HG02973 (cell line): ENCODE measurements around the gene LPIN3.

ENCODE experiments used
- ATAC-seq: cut with Tn5 transposase; IDR thresholded peaks from one replicate; pipeline ENCODE4 v1.9.1; 2021; ENCODE audit warnings: moderate library complexity; ENCODE audit not compliant: unreplicated experiment

The LPIN3 gene

DNA sequence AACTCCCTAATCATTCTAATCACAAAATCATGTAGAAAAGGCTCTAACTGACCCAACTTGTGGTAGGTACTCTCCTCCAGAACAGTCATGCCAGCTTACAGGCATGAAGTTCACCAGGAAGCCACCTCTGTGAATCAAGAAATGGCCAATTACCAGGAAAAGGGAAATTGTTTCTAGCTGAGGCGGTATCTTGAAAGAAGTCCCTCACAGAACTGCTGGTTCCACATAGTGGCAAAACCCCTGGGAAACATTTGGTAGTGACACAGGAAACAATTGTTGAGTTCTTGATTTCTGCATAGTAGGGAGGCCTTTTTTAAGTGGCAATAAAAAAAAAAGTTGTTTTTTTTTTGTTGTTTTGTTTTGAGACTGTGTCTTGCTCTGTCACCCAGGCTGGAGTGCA lies 19.6 kb upstream of the LPIN3 start:
- no peak for ATAC-seq

DNA sequence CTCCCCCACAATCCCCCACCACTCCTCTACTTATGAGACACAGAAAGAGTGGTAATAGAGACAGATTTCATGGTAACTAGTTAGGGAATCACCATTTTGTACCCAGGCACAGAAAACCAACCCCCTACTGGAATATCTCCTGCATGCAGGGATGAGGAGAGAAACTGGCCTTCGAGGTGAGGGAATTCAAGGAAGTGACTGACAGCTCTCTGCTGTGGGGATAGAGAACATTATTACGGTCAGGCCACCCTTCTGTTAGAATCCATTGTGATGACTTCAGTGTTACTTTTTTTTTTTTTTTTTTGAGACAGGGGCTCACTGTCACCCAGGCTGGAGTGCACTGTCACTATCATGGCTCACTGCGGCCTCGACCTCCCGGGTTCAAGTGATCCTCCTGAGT lies 13.4 kb upstream of the LPIN3 start:
- ATAC-seq = no peak

DNA sequence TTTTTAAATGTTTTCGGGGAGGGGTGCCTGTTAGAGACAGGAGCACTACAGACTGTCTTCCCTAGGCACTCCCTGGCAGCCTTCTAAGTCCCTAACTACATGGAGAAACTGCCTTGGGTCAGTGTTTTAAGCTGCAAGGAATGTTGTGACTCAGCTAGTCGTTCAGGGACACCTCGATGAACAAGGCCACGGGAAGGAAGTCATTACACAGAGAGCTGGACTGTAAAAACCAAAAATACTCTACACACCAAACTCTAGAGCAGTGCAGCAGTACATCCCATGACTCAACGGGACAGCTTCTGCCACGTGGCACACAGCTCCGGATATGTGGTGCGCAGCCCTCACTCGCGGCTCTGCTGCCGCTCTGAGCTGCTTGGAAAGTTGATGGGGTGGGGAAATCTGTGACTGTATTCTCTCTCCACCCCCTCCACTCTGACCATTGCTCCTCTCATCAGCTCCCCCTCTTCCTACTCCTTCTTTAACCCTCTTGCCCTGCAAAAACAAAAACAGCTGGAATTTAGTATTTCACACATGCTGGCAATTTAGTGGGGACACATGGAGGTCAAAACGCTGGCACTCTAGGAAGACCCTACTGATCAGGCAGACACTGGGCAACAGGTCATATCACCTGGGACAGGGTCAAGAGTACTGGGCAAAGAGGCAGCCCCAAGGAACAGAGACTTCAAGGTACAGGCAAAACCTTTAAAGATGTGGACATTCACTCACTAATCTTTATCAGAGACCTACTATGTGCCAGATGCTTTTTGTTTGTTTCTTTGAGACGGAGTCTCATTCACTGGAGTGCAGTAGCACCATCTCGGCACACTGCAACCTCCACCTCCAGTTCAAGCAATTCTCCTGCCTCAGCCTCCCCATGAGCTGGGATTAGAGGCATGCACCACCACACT lies 10.9 kb upstream of the LPIN3 start:
- ATAC-seq = peak; percentile 65

DNA sequence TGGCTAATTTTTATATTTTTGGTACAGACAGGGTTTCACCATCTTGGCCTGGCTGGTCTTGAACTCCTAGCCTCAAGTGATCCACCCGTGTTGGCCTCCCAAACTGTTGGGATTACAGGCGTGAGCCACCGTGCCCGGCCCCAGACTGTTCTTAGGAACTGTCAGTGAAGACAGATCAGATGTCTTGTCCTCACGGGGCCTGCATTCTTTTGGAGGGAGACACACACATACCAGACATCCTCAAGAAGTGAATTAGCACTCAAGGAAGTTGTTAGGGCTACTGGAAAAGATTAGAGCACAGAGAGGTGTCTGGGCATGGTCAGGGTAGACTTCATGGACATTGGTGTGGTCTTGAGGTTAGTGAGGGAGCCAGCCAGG lies 10.3 kb upstream of the LPIN3 start:
- no peak for ATAC-seq

DNA sequence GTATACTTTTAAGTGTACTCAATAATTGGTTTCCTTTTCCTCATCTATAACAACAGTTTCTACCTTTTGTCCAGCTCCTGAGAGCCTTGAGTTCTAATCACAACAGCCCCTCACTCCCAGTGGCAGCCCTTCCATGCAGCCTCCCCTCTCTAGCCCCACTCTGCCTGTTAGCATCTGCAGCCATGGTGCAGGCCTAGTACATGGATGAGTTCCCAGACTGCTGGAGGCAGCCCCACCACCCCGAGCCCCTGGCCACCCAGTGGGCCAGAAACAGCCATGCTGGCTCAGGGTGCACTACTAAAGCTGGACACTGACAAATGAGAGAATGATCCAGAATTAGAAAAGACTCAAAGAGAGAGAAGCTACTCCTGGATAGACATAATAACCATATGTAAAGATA lies 9.7 kb upstream of the LPIN3 start:
- no peak for ATAC-seq

DNA sequence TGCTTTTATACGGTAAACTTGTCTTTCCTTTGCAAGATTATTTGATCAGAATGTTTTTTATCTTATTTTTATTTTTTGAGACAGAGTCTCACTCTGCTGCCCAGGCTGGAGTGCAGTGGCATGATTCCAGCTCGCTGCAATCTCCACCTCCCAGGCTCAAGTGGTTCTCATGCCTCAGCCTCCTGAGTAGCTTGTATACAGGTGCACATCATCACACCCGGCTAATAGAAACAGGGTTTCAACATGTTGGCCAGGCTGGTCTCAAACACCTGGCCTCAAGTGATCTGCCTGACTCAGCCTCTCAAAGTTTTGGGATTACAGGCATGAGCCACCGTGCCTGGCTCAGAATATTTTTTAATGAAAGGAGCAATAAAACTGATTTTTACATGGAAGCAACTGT lies 8.9 kb upstream of the LPIN3 start:
- ATAC-seq = no peak

DNA sequence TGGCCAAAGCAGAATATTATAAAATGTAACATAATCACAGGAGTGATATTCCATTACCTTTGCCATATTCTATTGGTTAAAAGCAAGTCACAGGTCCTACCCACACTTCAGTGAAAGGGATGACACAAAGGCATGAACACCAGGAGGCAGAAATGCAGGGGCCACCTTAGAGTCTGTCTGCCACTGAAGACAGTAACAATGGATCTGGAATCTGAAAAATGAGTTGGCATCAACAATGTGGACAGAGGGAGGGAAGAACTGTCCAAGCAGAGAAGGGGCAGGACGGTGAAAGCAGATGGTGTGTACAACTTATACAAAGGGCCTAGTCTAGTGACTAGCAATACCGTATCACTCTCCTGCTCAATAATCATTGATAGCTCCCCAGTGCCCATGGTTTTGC lies 6.6 kb upstream of the LPIN3 start:
- no peak for ATAC-seq

DNA sequence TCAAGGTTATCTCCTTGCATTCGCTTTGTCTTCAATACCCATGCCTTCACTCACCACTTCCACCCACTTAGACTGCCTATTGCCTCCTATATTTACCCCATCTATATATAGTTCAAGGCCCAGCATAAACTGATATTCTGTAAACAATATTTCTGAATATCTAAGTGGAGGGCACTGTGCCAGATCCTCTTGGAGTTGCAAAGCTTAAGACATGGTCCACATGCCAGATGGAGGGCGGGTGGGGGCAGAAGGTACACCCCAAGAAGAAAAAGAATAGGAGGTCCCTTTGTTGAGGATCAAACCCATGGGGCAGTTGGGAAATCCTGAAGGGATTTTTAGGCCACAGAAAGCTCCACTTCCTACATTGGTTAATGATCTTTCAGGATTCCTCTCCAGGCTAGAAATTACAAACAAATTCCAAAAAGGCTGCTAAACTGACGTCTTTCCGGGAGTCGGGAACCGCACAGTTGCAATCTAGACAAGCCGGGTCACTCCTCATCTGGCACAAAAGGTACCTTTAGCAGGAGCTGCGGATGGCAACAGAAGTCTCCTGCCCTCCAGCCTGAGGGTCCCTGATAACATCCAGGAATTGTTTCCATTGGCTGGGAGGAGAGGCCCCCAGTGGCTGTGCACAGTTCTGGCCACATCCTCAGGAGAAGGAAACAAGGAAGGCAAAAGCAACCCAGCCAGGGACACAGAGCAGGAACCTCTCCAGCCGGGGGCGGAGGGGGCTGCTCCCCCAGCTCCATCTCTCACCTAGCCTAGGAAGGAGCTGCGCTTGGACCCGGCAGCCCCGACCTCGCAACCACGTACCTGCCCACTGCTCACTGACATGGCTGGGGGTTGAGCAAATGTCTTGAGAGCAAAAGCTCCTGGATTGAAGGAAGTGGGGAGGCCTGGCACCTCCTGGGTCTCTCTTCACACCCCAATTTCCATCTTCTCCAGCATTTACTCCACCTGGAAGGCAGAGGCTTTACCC lies 5.9 kb upstream of the LPIN3 start:
- ATAC-seq = no peak

DNA sequence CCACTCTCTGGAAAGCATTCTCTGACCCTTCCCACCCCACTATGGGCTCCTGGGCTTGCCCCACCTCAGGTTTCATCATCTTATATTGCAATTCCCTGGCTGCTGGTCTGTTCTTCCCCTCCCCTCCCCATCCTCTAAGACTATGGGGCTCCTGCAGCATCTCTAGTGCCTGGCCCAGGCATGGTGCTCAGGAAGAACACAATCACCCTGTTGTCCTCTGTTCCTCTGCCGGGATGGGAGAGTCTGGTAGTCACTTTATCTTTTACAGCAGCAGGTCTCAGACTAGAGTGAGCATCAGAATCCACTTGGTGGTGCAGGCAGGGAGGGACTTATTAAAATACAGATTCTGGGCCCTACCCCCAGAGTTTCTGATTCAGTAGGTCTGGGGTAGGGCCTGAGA lies 5.0 kb upstream of the LPIN3 start:
- ATAC-seq = no peak

DNA sequence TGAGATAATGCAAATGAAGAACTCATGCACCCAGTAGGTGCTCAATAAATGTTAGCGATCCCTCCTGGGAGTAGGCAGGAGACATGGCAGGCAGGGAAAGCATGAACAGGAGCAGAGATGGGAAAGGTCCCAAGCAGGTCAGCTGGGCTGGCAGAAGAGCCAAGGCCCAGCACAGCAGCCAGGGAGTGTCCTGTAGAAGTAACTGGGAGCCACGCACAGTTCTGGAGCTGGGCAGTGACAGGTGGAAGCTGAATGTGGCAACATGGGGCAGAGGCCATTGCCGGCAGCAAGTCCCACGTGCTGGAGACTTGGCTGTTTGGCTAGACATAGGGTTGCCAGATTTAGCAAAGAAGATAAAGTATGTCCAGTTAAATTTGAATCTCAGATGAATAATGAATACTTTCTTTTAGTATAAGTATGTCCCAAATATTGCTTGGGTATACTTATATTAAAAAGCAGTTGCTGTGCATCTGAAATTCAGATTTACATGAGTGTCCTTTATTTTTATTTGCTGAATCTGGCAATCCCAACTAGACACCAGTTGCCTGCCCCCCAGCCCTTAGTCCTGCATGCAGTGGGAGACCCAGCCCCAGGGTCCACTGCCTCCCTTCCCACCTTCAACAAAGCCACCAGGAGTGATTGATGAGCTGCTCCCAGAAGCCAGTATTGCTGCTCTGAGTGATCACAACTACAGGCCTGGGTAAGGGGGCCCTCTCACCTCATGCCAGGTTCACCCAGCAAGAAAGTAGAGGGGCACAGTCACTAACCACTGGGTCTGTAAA lies 3.7 kb upstream of the LPIN3 start:
- no peak for ATAC-seq

DNA sequence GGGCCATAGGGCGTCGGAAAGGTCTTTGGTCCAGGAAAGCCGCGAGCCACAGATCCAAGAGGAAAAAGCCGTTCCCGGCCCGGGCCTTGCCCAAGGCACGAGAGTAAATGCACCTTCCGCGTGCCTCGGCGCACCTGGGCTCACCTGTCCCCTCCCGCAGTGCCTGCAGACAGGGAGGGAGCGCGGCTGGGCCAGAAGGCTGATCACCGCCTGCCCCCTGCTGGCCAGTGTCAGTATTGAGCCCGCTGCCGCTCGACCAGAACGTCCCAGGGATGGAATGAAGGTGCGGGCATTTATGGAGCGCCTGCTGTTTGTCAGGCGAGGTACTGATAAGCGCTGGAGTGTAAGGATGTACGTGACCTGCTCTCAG lies 679 bp upstream of the LPIN3 start:
- no peak for ATAC-seq

DNA sequence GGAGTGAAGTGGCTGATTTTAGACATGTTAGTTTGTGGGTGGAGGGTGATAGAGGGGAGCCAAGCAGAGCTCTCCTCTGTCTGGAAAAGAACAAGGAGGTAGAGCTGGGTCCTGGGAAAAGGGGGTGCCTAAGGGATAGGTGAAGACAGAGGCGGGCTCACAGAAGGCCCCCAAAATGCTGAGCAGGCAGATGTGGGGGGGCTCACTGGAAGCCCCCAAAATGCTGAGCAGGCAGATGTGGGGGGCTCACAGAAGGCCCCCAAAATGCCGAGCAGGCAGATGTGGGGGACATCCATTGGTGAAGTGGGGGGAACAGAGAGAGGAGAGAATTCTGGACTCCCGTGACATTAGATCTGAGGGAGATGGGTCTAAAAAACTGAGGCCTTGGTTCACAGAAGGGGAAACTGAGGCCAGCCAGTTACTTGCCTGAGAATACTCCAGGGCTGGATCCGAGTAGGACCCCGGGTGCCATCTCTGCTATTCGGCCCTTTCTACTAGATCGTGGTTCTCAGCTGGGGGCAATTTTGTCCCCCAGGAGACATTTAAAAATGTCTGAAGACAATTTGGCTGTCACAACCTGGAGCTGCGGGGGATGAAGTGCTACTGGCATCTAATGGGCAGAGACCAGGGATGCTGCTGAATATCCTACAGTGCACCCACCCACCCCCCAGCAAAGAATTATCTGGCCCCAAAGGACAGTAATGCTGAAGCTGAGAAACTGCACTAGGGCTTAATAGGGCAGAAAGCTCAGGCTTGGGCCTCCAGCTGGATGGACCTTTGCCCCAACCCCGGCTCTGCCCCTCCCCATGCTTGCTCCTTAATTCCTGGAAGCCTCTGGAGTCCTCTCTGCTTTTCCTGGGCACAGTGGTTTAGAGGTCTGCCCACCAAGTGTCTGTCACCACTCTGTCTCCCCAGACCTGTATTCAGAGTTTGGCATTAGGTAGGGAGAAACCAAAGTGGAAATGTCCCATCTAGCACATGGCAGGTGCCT lies 2.1 kb downstream of the LPIN3 start:
- ATAC-seq = no peak

DNA sequence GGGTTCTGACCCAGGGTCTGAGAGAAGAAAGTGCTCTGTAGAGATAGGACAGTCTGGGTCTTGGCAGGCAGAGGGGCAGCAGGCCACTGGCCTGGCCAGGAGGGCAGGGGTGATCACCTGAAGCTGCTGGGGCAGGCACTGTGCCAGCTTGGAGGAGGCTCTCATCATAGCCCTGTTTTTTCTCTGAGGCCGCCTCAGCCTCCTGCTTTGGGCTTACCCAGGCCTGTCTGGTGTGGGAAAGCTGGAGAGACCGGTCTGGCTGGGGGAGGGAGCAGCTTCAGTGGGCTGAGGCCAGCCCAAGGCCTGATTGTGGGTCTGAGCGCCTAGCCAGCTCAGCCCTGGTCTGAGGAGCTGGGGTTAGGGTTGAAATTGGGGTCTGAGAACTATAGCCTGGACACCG lies 3.9 kb downstream of the LPIN3 start:
- ATAC-seq = no peak

DNA sequence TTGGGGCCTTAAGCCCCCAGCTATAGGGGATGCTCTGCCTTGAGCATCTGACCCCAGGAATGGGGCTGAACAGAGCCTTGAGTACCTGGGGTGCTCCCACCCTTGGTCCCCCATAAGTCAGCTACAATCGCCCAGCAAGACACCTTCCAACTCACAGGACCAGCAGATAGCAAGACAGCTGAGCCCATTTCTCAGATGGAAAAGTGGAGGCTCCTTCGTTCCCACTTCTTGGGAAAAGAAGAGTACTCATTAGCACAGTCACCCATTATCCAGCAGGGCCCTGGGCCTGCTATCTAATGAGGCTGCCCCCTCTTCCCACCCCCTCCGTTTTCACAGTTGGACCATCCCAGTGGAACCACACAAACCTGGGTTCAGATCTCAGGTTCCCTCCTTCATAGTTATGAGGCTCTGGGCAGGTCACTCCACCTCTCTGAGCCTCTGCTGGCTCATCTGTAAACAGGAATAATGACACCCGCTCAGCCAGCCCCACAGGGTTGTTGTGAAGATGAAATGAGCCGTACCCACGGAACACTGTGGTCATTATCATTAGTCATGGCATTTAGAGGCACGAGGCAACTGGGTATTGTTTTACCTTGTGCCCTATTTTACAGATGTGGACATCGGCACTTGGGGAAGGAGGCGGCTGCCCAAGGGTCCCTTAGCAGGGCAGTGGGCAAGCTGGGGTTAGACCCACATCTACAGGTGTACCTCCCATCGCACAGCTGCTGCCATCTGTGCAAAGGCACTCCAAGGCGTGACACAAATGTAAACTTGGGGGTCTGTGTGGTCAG lies 4.5 kb downstream of the LPIN3 start:
- no peak for ATAC-seq

DNA sequence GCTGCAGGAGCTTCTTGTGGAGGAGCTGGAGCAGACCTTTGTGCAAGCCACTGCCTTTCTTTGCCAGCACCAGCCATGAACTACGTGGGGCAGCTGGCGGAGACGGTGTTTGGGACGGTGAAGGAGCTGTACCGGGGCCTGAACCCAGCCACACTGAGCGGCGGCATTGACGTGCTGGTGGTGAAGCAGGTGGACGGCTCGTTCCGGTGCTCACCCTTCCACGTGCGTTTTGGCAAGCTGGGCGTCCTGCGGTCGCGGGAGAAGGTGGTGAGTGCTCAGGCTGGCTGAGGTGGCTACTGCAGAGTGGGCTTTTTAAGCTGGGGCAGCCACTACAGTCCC lies 5.1 kb downstream of the LPIN3 start:
- no peak for ATAC-seq

DNA sequence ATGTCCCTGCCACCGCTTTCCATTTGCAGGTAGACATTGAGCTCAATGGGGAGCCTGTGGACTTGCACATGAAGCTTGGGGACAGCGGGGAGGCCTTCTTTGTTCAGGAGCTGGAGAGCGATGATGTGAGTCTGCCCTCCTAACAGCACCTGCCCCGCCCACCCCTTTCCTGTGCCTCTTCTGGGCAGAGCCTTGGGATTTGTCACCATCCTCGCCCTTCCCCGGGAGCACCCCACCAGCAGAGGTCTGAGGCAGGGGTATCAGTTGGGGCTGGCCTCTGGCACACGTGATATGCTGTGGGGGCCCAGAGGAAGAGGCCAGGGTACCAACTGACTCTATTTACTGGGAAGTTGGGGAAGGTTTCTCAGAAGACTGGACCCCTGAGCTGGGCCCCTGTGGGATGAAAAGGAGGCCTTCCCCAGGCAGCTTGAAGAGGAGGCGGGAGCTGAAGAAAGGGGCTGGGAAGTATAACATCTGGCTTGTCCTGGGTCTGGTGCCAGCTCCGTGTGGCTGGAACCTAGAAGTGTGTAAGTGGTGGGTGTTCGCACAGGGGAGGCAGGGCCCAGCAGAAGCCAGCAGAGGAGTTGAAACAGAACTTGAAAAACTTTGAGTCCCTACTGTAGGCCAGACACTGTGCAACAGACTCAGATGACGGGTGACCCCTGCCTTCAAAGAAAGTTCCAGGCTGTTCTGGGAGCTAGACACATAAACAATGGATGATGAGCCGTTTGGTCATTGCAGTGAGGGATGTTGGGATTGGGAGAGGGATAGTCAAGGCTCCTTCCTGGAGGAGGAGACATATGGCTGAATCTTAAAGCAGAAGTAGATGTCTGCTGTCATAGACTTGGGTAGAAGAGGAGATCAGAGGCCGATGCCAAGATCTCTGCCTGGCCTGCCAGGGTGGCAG lies 7.2 kb downstream of the LPIN3 start:
- ATAC-seq = no peak

DNA sequence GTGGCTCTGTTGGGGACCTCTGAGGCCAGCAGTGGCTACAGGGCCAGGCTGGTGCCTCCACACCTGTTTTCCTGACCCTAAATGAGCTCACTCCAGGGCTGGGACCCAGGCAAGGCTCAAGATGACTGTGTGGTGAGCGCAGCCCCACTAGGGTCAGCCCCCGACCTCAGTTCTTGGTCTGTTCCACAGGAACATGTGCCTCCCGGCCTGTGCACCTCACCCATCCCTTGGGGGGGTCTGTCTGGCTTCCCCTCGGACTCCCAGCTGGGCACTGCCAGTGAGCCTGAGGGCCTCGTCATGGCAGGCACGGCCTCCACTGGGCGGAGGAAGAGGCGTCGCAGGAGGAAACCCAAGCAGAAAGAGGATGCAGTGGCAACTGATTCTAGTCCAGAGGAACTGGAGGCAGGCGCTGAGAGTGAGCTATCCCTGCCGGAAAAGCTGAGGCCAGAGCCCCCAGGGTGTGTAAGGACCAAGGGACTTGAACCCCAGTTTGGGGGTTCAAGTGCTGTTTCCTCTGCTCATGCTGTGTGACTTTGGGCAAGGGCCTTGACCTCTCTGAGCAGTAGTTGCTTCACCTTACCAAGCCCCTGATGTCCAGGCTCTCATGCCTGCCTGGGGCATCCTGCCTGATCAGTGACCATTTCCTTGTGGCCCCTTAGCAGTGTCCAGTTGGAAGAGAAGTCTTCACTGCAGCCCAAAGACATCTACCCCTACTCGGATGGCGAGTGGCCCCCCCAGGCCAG lies 8.0 kb downstream of the LPIN3 start:
- ATAC-seq = no peak

DNA sequence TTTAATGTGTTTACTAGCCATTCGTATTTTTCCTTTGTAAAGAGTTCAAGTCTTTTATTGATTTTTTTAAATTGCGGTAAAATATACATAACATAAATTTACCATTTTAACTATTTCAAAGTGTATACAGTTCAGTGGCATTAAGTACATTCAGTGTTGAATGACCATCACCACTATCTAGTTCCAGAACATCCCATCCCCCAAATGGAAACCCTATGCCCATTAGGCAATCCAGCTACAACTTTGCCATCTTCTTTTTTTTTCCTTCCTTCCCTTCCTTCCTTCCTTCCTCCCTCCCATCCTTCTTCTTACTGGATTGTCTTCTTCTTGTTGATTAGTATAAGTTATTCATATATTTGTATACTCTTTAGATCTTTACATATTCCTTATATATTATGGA lies 8.6 kb downstream of the LPIN3 start:
- ATAC-seq = no peak
